Stimulated activated naive CD4-positive, alpha-beta T cell treated with Interleukin-2 at 50 U/mL for 16 hours (primary cell): ENCODE results near the gene KDM3A.

Experiments used
- DNase-seq: peaks from one replicate; lab custom pipeline; 2025; lab: John Stamatoyannopoulos, UW

Gene KDM3A

GRCh38 chr2:86513948-86514660 lies 72.9 kb downstream of the KDM3A start:
- no peak for DNase-seq

GRCh38 chr2:86518481-86518880 lies 77.3 kb downstream of the KDM3A start:
- no peak for DNase-seq

GRCh38 chr2:86519349-86519748 lies 78.2 kb downstream of the KDM3A start:
- DNase-seq: no peak

- no peak for DNase-seq
Measured at GRCh38 chr2:86520153-86520552, 79.0 kb downstream of the KDM3A start.

GRCh38 chr2:86521922-86522321 lies 80.8 kb downstream of the KDM3A start:
- DNase-seq: no peak

GRCh38 chr2:86522711-86523110 lies 81.5 kb downstream of the KDM3A start:
- DNase-seq: no peak

GRCh38 chr2:86523491-86523890 lies 82.3 kb downstream of the KDM3A start:
- DNase-seq: no peak

- DNase-seq: no peak
Measured at GRCh38 chr2:86525421-86526340, 84.5 kb downstream of the KDM3A start.

GRCh38 chr2:86533589-86533988 lies 92.4 kb downstream of the KDM3A start:
- no peak for DNase-seq

GRCh38 chr2:86541334-86541733 lies 100.2 kb downstream of the KDM3A start:
- no peak for DNase-seq
